HG02852 (cell line): ENCODE results near the gene PSMA7.
A peak's percentile ranks its signal among the peaks of the same experiment; 100 is the strongest.
"Not testable (repeated sequence)": the region's sequence is repeated elsewhere in the genome, so short reads cannot be mapped to it uniquely, and the experiment has no call there.

Experiments
- ATAC-seq: cut with Tn5 transposase; IDR thresholded peaks from one replicate; pipeline ENCODE4 v1.9.1; 2021; ENCODE audit warnings: mild to moderate bottlenecking, moderate library complexity; ENCODE audit not compliant: unreplicated experiment

Gene PSMA7

GRCh38 chr20:62156254-62156556 is 13.0 kb upstream of the PSMA7 start:
- no peak for ATAC-seq

DNA sequence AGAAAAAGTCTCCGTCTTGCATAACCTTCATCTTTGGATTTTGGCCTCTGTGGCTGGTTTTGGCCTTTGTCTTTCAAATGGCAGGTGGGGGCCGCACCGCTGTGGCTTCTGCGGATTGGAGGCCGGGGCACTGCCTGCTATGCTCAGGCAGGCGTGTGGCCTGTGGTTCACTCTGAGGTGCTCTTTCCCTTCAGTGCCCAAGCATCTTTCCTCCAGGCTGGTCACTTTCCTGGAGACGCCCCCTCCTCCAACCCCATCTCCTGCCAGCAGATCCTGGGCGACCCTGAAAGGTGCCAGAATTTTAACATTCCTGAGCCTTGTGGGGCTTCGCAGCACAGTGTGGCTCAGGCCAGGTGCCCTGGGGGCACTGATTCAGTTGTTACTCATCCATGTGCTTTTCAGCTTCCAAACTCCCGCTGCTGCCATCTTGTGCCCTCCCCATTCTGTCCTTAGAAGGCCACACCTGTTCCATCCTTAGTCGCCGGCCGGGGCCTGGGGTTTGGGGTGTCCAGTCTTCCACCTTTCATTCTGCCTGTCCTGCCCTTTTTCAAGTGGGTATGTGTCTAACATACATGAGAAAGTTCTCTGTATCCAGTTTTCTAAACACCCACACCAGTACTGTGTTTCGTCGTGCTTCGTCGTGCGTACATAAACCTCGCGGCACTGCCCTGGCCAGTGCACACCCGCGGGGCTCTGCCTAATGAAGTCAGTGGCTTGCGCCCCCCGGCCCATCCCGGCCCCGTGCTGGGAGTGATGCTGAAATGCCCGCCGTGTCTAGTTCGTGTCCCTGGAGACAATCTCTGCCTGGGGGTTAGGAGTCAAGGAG is 12.4 kb upstream of the PSMA7 start:
- ATAC-seq = no peak

GRCh38 chr20:62151835-62152364 is 8.7 kb upstream of the PSMA7 start:
- ATAC-seq = no peak

- ATAC-seq = no peak
Observed at GRCh38 chr20:62151225-62151624, 8.0 kb upstream of the PSMA7 start.

GRCh38 chr20:62150310-62150575 is 7.0 kb upstream of the PSMA7 start:
- no peak for ATAC-seq

- no peak for ATAC-seq
Observed at GRCh38 chr20:62149532-62150309, 6.5 kb upstream of the PSMA7 start.

GRCh38 chr20:62148908-62149314 is 5.7 kb upstream of the PSMA7 start:
- no peak for ATAC-seq

- not testable (repeated sequence) for ATAC-seq
Observed at GRCh38 chr20:62148383-62148782, 5.2 kb upstream of the PSMA7 start.

DNA sequence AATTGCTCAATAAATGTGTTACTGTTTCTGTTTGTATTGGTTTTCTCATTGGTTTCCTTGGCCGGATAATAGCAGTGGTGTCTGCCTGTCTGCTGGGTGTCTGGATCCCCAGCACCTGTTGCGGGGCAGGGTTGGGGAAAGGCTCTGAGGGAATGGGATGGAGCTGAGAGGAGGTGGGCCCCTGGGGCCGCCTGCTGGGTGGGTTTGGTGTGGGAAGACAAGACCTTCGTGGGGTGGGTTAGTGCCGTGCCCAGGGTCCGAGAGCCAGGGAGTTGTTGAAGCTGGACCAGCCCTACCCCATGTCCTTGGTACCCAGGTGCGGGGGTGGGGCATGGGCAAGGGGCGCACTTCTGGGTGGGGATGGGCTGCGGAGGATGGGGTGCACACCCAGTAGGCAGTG is 4.3 kb upstream of the PSMA7 start:
- ATAC-seq = no peak

GRCh38 chr20:62147125-62147524 is 3.9 kb upstream of the PSMA7 start:
- ATAC-seq = no peak

GRCh38 chr20:62146019-62146755 is 3.0 kb upstream of the PSMA7 start:
- ATAC-seq = no peak

- no peak for ATAC-seq
Observed at GRCh38 chr20:62145688-62146018, 2.5 kb upstream of the PSMA7 start.

GRCh38 chr20:62143957-62144825 is 997 bp upstream of the PSMA7 start:
- ATAC-seq = peak; percentile 27

DNA sequence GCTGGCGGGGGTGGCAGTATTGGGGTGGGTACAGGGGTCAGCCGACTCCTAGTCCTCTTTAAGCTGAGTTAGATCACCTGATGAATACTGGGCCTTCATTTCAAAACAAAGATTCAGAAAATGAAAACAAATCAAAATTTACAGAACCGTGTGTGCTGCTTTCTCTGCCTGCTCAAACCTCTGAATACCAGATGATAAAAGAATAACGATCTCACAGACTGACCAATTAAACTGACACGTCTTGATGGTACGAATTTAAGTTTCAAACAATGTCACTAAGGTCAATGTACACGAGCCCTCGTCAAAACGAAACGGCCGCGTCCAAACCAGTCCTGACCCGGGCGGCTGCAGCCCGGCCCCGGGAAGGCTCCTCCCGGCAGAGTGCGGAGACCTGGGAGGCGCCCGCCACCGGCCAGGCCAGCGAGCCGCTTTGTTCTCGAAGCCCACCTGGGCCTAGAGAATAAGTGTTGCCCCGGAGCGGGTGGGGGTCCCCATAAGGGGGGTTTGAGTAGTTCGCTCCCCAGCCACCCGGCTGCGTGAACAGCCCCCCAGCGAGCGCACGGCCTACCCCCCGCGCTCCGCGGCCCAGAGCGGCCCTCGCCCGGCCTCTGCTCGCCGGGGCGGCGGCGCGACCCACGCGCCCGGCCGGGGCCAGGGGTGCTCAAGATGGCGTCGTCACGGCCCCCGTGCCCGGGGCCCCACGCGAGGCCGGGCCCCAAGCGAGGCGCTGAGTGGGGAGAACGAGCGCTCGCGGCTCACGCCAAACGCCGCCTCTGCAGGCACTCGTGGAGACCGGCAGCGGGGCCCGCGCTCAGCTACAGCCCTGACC is 728 bp downstream of the PSMA7 start:
- peak; percentile 15 for ATAC-seq

DNA sequence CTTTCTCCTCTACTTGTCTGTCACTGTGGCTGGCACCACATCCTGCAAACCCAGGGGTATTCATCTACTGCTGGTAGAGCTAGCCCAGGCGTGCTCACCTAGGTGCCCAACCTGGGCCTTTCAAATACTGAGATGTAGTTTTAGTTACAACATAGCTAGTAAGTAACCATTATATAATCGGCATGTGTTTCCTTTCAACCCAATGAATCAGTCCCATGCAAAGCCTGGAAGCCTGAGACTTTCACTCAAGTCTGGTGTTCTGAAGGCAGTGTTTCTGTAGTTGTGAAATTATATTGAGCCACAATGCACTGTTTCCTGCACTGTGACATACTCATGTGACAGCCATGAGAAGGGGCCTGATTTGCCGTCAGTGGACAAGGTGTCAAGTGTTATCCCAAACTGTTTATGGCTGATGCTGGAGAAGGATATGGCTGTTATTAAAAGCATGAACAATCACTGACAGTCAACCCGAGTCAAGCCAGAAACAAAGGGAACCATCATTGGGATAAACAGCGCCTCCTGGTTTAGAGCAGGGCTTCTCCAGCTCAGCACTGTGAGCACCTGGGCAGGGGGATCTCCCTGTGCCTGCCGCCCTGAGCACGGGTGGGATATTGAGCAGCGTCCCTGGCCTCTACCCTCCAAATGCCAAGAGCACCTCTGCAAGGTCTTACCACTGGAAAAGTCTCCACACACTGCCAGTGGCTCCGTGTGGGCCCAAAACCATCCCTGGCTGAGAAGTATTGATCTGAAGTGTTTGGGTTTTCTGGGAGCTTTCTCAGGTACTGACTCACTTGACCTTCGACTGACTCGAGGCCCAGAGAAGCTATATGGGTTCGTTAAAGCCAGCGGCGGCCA is 1.6 kb downstream of the PSMA7 start:
- ATAC-seq = no peak

GRCh38 chr20:62141043-62141396 is 2.2 kb downstream of the PSMA7 start:
- no peak for ATAC-seq

DNA sequence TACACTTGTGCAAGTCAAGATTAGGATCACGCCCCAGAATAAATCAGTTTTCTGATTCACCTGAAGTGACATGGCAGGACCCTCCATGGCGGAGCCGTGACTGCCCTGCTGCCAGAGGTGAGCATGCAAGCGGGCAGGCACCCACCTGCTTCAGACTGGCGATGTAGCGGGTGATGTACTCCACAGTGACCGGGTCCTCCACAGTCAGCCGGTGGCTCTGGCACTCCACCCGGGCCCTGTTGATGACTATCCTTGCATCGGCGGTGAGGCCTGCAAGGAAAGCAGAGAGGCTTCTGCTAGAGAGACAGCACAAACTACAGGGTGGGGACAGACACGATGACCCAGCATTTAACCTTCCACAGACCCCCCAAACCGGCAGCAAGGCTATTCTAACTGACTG is 3.6 kb downstream of the PSMA7 start:
- ATAC-seq = no peak

DNA sequence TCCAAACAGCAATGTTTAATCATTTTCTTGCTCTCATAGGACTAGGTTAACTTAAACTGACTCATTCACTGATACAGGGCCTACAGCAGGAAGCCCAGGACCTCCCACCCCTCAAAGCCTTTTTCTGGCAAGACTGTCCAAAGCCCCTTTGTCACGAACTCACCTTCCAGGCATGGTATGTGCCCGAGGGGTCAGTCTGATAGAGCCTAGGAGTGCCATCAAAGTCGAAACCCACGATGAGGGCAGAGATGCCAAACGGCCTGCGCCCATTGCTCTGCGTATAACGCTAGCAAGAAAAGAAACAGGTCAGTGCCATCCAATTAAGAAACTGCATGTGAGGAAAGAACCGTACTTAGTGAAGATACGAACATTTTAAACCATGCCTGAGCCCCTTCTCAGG is 4.3 kb downstream of the PSMA7 start:
- ATAC-seq = no peak

DNA sequence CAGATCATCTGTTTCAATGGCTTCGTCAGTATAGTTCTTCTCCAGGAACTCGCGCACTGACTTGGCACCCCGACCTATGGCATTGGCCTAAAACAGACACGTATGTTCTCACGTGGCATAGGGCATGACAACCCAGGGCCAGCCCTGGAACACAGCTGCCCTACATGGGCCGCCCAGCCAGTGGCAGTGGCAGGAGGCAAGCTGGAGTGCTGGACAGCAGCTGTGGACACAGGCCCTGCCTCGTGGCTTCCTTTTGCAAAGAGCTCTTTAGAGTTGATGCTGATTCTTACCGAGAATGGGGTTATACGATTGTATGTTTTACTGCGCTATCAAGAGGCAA is 5.0 kb downstream of the PSMA7 start:
- ATAC-seq = no peak
